Endothelial cell of umbilical vein (primary cell): ENCODE data around the gene ATP5MG. TPM values are rescaled to one million over a fixed set of nuclear protein-coding genes. Genes with fewer than 3 reads are reported as not detected.
"Not testable (repeated sequence)": the region's sequence is repeated elsewhere in the genome, so short reads cannot be mapped to it uniquely, and the experiment has no call there.

Experiments
- BruUV-seq: library from RNA; stranded (reverse); fragments of 400-500 nt; replicated peaks from 2 replicates; lab custom pipeline; 2021; lab: Mats Ljungman, UMichigan
- CTCF ChIA-PET: fragments of 300-600, 350-600 bp; sonication (Branson Sonifier 250); formaldehyde crosslinking; loops from one replicate; lab custom pipeline; 2021; ENCODE audit warnings: antibody characterized with exemption, inconsistent platforms; lab: Charles Lee
- POLR2A ChIA-PET: fragments of 300-600, 350-600 bp; sonication (Branson Sonifier 250); formaldehyde crosslinking; loops from one replicate; lab custom pipeline; 2021; ENCODE audit warnings: antibody characterized with exemption, inconsistent platforms; lab: Charles Lee
- DNase-seq: peaks from one replicate; pipeline ENCODE4 v3.0.0-alpha.2; 2011; ENCODE audit warnings: low read depth, low spot score
- FAIRE-seq: peaks from 2 replicates; lab custom pipeline; 2011; peaks lifted over from hg19 to GRCh38; lab: Jason Lieb, UNC
- H2AFZ ChIP-seq: 2 replicates; pipeline ENCODE4 v1.6.0; 2012; ENCODE audit warnings: low read depth, low read length, control low read depth, inconsistent platforms
- H3K27ac ChIP-seq: 2 replicates; pipeline ENCODE4 v1.5.1; 2011; ENCODE audit warnings: low read depth, mild to moderate bottlenecking, control low read depth, low read length, moderate library complexity; ENCODE audit not compliant: insufficient read depth
- H3K27me3 ChIP-seq, 2 experiments: 2 replicates each; pipeline versions ENCODE4 v1.6.0 to v1.6.1; 2011; ENCODE audit warnings: low read length in 2 of 2, mixed read lengths in 1 of 2; ENCODE audit not compliant: control insufficient read depth in 2 of 2, insufficient read depth in 2 of 2
- H3K36me3 ChIP-seq, 2 experiments: 2 replicates in 1 of 2; 3 replicates in 1 of 2; pipeline ENCODE4 v1.5.1; 2011; ENCODE audit warnings: low read length in 2 of 2, mild to moderate bottlenecking in 1 of 2, moderate library complexity in 1 of 2; ENCODE audit not compliant: control insufficient read depth in 2 of 2, insufficient read depth in 2 of 2; ENCODE audit errors: extremely low read depth in 1 of 2
- H3K4me1 ChIP-seq: 3 replicates; pipeline ENCODE4 v1.5.1; 2011; ENCODE audit warnings: mild to moderate bottlenecking, low read length; ENCODE audit not compliant: control insufficient read depth, insufficient read depth; ENCODE audit errors: extremely low read depth
- H3K4me2 ChIP-seq: 2 replicates; pipeline ENCODE4 v1.6.1; 2011; ENCODE audit warnings: low read length, control low read depth, mixed read lengths; ENCODE audit not compliant: insufficient read depth
- H3K4me3 ChIP-seq, 3 experiments: fragments of 200-600 bp in 1 of 3; sonication (generic), shearing (Covaris generic) in 1 of 3; replicated peaks in 1 of 3; 2 replicates each; pipeline ENCODE4 v1.5.1; 2011 to 2016; ENCODE audit warnings: control low read depth in 3 of 3, low read length in 3 of 3, mild to moderate bottlenecking in 2 of 3, inconsistent platforms in 1 of 3, low read depth in 1 of 3, moderate library complexity in 1 of 3; ENCODE audit not compliant: insufficient read depth in 1 of 3
- H3K79me2 ChIP-seq: 2 replicates; pipeline ENCODE4 v1.6.0; 2012; ENCODE audit warnings: low read length, inconsistent platforms; ENCODE audit not compliant: control insufficient read depth, insufficient read depth
- H3K9ac ChIP-seq: replicated peaks from 2 replicates; pipeline ENCODE3; 2011; ENCODE audit warnings: low read length, control low read depth; ENCODE audit not compliant: insufficient read depth; ENCODE audit errors: extremely low read depth
- H3K9me1 ChIP-seq: replicated peaks from 3 replicates; pipeline ENCODE4 v1.6.0; 2011; ENCODE audit warnings: mild to moderate bottlenecking, low read length; ENCODE audit not compliant: control insufficient read depth, insufficient read depth; ENCODE audit errors: extremely low read depth
- H3K9me3 ChIP-seq: replicated peaks from 2 replicates; pipeline ENCODE4 v1.5.1; 2012; ENCODE audit warnings: low read length, inconsistent platforms; ENCODE audit not compliant: control insufficient read depth, insufficient read depth
- H4K20me1 ChIP-seq: replicated peaks from 2 replicates; pipeline ENCODE3; 2011; ENCODE audit warnings: mild to moderate bottlenecking, low read length; ENCODE audit not compliant: control insufficient read depth, insufficient read depth; ENCODE audit errors: extremely low read depth
- EZH2 ChIP-seq: IDR thresholded peaks from 2 replicates; pipeline ENCODE4 v1.6.1; 2012; ENCODE audit warnings: borderline replicate concordance, low read depth, mild to moderate bottlenecking, moderate library complexity, low read length, inconsistent platforms; ENCODE audit not compliant: severe bottlenecking
- FOS ChIP-seq: IDR thresholded peaks from 2 replicates; pipeline ENCODE4 v1.6.1; 2011; ENCODE audit warnings: mild to moderate bottlenecking, low read length, moderate library complexity, borderline replicate concordance; ENCODE audit not compliant: insufficient read depth
- GATA2 ChIP-seq: IDR thresholded peaks from 2 replicates; pipeline ENCODE4 v1.7.0; 2011; ENCODE audit warnings: low read depth, mild to moderate bottlenecking, moderate library complexity, mixed read lengths, low read length; ENCODE audit not compliant: insufficient read length, insufficient read depth
- JUN ChIP-seq: IDR thresholded peaks from 2 replicates; pipeline ENCODE4 v1.6.1; 2011; ENCODE audit warnings: borderline replicate concordance, low read depth; ENCODE audit not compliant: insufficient read length, insufficient read depth
- MYC ChIP-seq: IDR thresholded peaks from one replicate; pipeline ENCODE4 v1.6.1; 2011; ENCODE audit warnings: mild to moderate bottlenecking, low read depth, low read length
- POLR2A ChIP-seq: IDR thresholded peaks from 2 replicates; pipeline ENCODE4 v1.6.1; 2012; ENCODE audit warnings: low read depth, mild to moderate bottlenecking, control low read depth, low read length
- POLR2AphosphoS5 ChIP-seq: IDR thresholded peaks from 2 replicates; pipeline ENCODE4 v1.6.1; 2012; ENCODE audit warnings: low read depth, mild to moderate bottlenecking, control low read depth, low read length, moderate library complexity; ENCODE audit not compliant: insufficient read depth
- dilution Hi-C: fragments of 300-500 bp; cut with MboI; formaldehyde crosslinking; loops from one replicate; pipeline ENCODE4 v1.15.0; 2019; ENCODE audit warnings: low sequenced_read_pairs; ENCODE audit not compliant: extremely low pct_ligation_motif_present
- intact Hi-C: fragments of 100-400 bp; cut with micrococcal nuclease; formaldehyde crosslinking; loops from one replicate; pipeline ENCODE4 v1.10.0; 2022
- polyA plus RNA-seq, 4 experiments: library from polyadenylated mRNA; depleted of rRNA in 3 of 4; stranded (reverse) in 3 of 4; unstranded in 1 of 4; fragments of >200 nt; gene quantifications; 2 replicates each; pipeline versions ENCODE4 v1.2.1 to v1.2.3, GENCODE V29; 2011 to 2012; ENCODE audit warnings: missing spikeins in 1 of 4
- total RNA-seq: library from RNA; stranded (reverse); gene quantifications from 2 replicates; pipeline ENCODE4 v1.2.3, GENCODE V29; 2021
- TF ChIP-seq, protein P1 (sequence below), 2 donors: IDR thresholded peaks; 1 replicate in 1 of 2; 2 replicates in 1 of 2; pipeline ENCODE4 v1.5.1; 2011; ENCODE audit warnings: low read length in 2 of 2, mild to moderate bottlenecking in 2 of 2, moderate library complexity in 2 of 2, control low read depth in 1 of 2, inconsistent platforms in 1 of 2, low read depth in 1 of 2; ENCODE audit not compliant: insufficient read depth in 1 of 2; ENCODE audit errors: extremely low read depth in 1 of 2
- TF ChIP-seq, protein P2 (sequence below): IDR thresholded peaks from 2 replicates; pipeline ENCODE4 v1.6.1; 2011; ENCODE audit not compliant: insufficient read depth, insufficient read length

The ATP5MG gene
- total and polyA plus RNA-seq, 2 donors (not counting 3 experiments of a cell fraction or from before 2014, with no cell fraction given) = 211 to 439 TPM

DNA sequence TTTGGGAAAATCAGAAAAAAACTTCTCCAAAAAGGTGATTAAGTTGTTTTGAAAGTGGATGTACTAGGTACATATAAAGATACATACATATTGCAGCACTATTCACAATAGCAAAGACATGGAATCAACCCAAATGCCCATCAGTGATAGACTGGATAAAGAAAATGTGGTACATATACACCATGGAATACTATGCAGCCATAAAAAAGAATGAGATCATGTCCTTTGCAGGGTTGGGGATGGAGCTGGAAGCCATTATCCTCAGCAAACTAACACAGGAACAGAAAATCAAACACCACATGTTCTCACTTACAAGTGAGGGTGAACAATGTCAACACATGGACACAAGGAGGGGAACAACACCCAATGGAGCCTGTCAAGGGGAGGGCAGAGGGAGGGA, 15.5 kb downstream of the ATP5MG start:
- H3K4me3 ChIP-seq, H3K9me1 ChIP-seq, FAIRE-seq, H2AFZ ChIP-seq, H3K79me2 ChIP-seq, DNase-seq, dilution Hi-C loops, BruUV-seq, H3K27ac ChIP-seq, H4K20me1 ChIP-seq, H3K27me3 ChIP-seq, H3K36me3 ChIP-seq, H3K9me3 ChIP-seq, POLR2A ChIA-PET, H3K4me2 ChIP-seq, H3K9ac ChIP-seq: not testable (repeated sequence)
- intact Hi-C loops = loop anchor here (5.0 kb wide), 1 partner anchor 70 kb away; no protein-coding TSS in a partner anchor
- H3K4me1 ChIP-seq = peaks cover 13% of the 10 kb centered on the region
- CTCF ChIA-PET = interaction anchor here (2.3 kb wide), 1 partner anchor 10 kb away, joined by 5 read pairs; no protein-coding TSS in a partner anchor

DNA sequence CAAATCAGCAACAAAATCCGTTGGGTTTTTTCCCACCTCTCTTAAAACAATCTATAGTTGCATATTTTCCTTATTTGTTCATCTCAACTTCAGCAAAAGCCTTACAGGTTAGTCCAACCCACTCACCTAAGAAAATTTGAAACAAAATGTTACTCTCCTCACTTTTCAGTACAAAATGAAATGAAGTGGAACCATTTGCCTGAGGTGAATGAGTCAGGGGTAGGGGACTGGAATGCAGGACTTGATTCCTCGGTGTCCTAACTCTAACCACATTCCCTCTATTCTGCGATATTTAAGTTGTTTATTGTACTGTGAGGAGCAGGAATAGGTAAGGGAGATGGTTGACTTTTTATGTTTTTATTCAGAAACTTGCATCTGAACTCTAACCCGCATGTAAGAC, 16.4 kb downstream of the ATP5MG start:
- TF ChIP-seq GATA2 = no peak
- no peak for TF ChIP-seq JUN
- TF ChIP-seq, protein P1, sequence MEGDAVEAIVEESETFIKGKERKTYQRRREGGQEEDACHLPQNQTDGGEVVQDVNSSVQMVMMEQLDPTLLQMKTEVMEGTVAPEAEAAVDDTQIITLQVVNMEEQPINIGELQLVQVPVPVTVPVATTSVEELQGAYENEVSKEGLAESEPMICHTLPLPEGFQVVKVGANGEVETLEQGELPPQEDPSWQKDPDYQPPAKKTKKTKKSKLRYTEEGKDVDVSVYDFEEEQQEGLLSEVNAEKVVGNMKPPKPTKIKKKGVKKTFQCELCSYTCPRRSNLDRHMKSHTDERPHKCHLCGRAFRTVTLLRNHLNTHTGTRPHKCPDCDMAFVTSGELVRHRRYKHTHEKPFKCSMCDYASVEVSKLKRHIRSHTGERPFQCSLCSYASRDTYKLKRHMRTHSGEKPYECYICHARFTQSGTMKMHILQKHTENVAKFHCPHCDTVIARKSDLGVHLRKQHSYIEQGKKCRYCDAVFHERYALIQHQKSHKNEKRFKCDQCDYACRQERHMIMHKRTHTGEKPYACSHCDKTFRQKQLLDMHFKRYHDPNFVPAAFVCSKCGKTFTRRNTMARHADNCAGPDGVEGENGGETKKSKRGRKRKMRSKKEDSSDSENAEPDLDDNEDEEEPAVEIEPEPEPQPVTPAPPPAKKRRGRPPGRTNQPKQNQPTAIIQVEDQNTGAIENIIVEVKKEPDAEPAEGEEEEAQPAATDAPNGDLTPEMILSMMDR (IDR thresholded peaks at IDR 0.05; ENCODE audit: extremely low read depth in 1 of 2, insufficient read depth in 1 of 2, low read depth in 1 of 2, low read length in 2 of 2) = no peak
- TF ChIP-seq POLR2AphosphoS5 = no peak
- TF ChIP-seq POLR2A = no peak
- TF ChIP-seq FOS = no peak
- TF ChIP-seq, protein P2, sequence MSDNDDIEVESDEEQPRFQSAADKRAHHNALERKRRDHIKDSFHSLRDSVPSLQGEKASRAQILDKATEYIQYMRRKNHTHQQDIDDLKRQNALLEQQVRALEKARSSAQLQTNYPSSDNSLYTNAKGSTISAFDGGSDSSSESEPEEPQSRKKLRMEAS = no peak
- no peak for TF ChIP-seq EZH2
- TF ChIP-seq MYC = no peak
- Histone ChIP-seq H3K27ac (no peak overlapping the region), H4K20me1 (no peaks in the 10 kb centered on the region), H3K4me2 (no peak overlapping the region), H3K9ac (no peak overlapping the region), H3K79me2 (no peaks in the 10 kb centered on the region), H3K9me1 (peaks cover 2% of the 10 kb centered on the region), H3K9me3 (no peaks in the 10 kb centered on the region), H3K4me3 (no peak overlapping the region), H3K36me3 (no peaks in the 10 kb centered on the region), H3K27me3 (no peaks in the 10 kb centered on the region), H2AFZ (no peak overlapping the region), H3K4me1 (peaks cover 13% of the 10 kb centered on the region)
- dilution Hi-C loops = no loop called here
- FAIRE-seq = no peak
- CTCF ChIA-PET = interaction anchor here (2.3 kb wide), 1 partner anchor 11 kb away, joined by 5 read pairs; no protein-coding TSS in a partner anchor
- DNase-seq = no peak
- intact Hi-C loops = loop anchor here (5.0 kb wide), 1 partner anchor 70 kb away; no protein-coding TSS in a partner anchor
- POLR2A ChIA-PET = no interaction called here
- no TSS peak for BruUV-seq
